NT2/D1 (cell line): ENCODE measurements around the gene CNBD2.
"Not testable (repeated sequence)": the region's sequence is repeated elsewhere in the genome, so short reads cannot be mapped to it uniquely, and the experiment has no call there.

Source experiments
- DNase-seq: peaks from one replicate; pipeline ENCODE4 v3.0.0-alpha.2; 2011; ENCODE audit warnings: low read depth, low spot score
- H3K27me3 ChIP-seq: 2 replicates; pipeline ENCODE4 v1.6.0; 2011; ENCODE audit warnings: mild to moderate bottlenecking; ENCODE audit not compliant: insufficient read length, insufficient read depth
- H3K36me3 ChIP-seq: 2 replicates; pipeline ENCODE4 v1.6.1; 2011; ENCODE audit warnings: mild to moderate bottlenecking, low read length, mixed read lengths; ENCODE audit not compliant: insufficient read depth, insufficient read length
- H3K4me1 ChIP-seq: 2 replicates; pipeline ENCODE4 v1.5.1; 2011; ENCODE audit not compliant: insufficient read depth, insufficient read length
- H3K4me3 ChIP-seq: 2 replicates; pipeline ENCODE4 v1.5.1; 2011; ENCODE audit warnings: low read depth; ENCODE audit not compliant: insufficient read length
- H3K9ac ChIP-seq: 2 replicates; pipeline ENCODE4 v1.6.0; 2011; ENCODE audit warnings: low read depth; ENCODE audit not compliant: insufficient read length
- H3K9me3 ChIP-seq: 2 replicates; pipeline ENCODE4 v1.5.1; 2011; ENCODE audit warnings: mild to moderate bottlenecking, low read length; ENCODE audit not compliant: insufficient read depth
- SUZ12 ChIP-seq: IDR thresholded peaks from 2 replicates; pipeline ENCODE4 v1.6.1; 2011; ENCODE audit not compliant: insufficient read length, insufficient read depth; ENCODE audit errors: extremely low read depth
- YY1 ChIP-seq: IDR thresholded peaks from 2 replicates; pipeline ENCODE4 v1.6.1; 2011; ENCODE audit not compliant: insufficient read length, insufficient read depth
- ZNF274 ChIP-seq: IDR thresholded peaks from 2 replicates; pipeline ENCODE4 v1.6.1; 2011; ENCODE audit warnings: mild to moderate bottlenecking, low read depth, low read length

Gene CNBD2

DNA sequence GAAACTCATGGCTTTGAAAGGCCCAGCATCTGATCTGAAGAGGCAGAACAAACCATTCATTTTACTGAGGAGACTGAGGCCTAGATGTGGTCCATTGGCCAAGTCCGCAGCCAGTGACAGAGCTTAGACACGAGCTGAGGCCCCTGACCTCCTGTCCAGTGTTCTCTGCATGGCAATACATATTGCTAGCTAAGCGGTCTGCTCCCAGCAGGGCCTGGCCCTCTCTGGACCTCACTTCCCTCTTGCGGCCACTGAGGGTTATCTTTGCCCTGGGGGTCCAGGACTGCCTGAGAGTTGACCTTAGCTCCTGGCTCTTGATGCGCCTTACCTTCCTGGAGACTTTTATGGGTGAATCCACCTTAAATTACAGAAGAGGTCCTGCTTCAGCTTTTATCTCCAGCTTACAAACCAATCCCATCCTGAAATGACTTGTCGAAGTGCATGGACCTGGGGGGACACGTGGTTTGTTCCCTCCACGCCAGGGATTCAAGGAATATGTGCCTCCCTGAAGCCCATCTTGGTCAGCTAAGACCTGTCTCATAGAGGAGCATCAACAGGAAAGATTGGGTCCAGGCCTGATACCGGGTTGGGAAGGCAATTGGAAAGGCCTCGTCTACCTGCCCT, 75.6 kb downstream of the CNBD2 start:
- Histone ChIP-seq H3K4me1 (no peaks in the 10 kb centered on the region), H3K4me3 (no peak overlapping the region), H3K36me3 (peaks cover 5% of the 10 kb centered on the region), H3K9me3 (no peaks in the 10 kb centered on the region), H3K27me3 (no peaks in the 10 kb centered on the region), H3K9ac (no peak overlapping the region)
- DNase-seq = no peak
- TF ChIP-seq ZNF274 (no peak), YY1 (no peak), SUZ12 (no peak)

DNA sequence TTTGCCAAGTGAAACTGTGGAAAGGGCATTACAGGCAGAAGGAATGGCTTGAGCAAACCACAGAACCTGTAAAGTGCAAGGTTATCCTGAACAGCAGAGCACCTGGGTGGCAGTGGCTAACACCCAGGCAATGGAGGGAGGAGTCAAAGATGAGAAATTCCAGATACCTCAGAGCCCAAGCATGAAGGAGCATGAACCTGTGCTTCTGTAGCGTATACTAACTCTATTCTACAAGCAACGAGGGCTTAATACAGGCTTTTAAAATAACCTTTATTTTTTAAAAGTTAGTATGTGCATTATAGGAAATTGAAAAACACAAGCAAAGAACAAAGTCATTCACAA, 77.0 kb downstream of the CNBD2 start:
- Histone ChIP-seq H3K27me3 (no peaks in the 10 kb centered on the region), H3K4me1 (no peaks in the 10 kb centered on the region), H3K36me3 (peaks cover 5% of the 10 kb centered on the region), H3K9me3 (no peaks in the 10 kb centered on the region), H3K4me3 (no peak overlapping the region), H3K9ac (no peak overlapping the region)
- no peak for DNase-seq
- TF ChIP-seq ZNF274 (no peak), SUZ12 (no peak), YY1 (no peak)

DNA sequence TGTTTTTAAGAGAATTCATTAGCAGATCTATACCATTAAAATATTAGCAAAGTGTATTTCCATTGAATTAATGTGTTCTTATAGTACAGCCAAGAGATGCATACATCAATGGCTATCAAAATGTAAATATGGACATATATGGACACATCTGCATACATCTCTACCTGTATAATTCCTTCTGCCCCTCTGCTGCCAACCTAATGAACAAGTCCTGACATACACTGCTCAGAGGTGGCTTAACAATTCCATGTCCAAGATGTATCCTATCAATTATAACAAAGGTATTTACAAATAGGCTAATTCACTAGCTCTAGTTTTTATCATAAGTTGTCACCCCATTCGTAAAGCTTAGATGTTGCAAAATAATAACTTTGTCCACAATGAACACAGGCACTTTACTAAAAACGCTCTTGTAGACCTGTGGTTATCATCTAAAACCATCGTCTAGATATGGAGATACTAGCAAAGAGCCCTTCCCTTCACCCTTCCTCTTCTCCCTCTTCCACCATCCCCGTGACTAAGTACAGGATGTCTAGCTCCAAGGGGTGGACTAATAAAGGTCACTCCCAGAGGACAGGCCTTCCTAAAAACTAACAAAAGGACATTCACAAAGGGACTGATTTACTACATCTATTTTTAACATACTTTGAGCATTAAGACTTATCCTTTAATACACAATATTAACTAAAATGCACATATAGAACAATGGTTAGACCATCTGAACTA, 77.8 kb downstream of the CNBD2 start:
- not testable (repeated sequence) for H3K9ac ChIP-seq, H3K4me3 ChIP-seq, H3K27me3 ChIP-seq, H3K9me3 ChIP-seq, DNase-seq, H3K36me3 ChIP-seq, H3K4me1 ChIP-seq

DNA sequence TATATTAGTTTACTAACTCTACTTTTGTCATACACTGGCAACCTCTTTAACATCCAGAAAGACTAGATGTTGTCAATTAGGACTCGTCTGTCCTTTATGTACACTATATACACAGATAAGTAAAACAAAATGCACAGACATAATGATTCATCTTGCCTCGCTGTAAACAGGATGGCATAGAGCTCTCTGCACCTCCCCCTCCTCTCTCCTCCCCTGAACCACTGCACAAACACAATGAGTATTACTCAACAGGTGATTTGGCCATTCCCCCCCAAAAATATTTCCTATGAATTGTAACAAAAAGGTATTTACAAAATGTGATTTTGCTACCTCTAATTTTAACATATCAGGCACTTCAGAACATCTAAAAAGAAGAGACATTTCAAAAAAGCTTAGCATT, 81.0 kb downstream of the CNBD2 start:
- peak overlapping the region; percentile 34 for H3K4me3 ChIP-seq
- H3K27me3 ChIP-seq, DNase-seq, H3K4me1 ChIP-seq, H3K9me3 ChIP-seq, H3K36me3 ChIP-seq: not testable (repeated sequence)
- peak overlapping the region; percentile 42 for H3K9ac ChIP-seq

DNA sequence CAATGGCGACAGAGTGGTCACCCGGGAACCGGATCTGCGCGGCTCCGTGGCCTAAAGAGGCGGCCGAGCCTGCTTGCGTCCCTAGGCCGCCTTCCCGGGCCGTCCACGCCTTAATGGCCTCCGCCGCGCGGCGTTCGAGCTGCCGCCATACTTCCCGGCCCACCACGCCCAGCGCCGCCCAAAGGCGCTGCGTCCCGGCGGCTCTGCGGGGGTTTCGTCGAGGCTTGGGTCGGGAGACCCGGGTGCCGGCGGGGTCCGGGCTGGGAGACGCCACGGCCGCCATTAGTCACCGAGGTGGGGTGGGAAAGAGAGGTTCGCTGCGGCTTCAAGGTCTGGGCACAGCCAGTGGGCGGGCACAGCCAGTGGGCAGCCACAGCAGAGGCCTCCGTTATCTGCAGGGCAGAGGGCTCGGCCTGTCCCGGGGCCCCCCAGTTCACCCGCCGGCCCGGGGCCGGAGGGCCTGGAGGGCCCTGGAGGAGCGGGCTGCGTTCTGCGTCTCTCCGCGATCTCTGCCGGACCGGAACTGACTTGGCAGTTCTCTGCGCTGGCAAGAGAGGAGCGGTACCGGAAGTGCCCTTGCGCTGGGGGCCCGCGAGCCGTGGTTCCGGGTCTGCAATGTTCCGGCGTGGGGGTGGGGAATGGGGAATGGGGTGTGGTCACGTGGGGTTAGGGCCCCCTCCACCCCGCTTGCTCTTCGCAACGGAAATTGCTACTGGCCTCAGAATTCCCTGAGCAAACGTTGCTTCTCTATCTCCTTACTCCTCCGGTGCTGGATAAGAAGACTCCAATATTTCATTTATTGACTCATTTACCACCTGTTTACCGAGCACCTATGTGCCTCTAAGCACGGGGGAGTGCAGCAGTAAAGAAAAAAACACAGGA, 82.3 kb downstream of the CNBD2 start:
- peak; percentile 84 for DNase-seq
- H3K9me3 ChIP-seq = no peaks in the 10 kb centered on the region
- peaks cover 5% of the 10 kb centered on the region for H3K36me3 ChIP-seq
- TF ChIP-seq YY1 = no peak
- no peak for TF ChIP-seq SUZ12
- TF ChIP-seq ZNF274 = no peak
- H3K4me3 ChIP-seq = peak overlapping the region; percentile 97
- no peaks in the 10 kb centered on the region for H3K27me3 ChIP-seq
- H3K4me1 ChIP-seq = peaks cover 3% of the 10 kb centered on the region
- H3K9ac ChIP-seq = peak overlapping the region; percentile 97

DNA sequence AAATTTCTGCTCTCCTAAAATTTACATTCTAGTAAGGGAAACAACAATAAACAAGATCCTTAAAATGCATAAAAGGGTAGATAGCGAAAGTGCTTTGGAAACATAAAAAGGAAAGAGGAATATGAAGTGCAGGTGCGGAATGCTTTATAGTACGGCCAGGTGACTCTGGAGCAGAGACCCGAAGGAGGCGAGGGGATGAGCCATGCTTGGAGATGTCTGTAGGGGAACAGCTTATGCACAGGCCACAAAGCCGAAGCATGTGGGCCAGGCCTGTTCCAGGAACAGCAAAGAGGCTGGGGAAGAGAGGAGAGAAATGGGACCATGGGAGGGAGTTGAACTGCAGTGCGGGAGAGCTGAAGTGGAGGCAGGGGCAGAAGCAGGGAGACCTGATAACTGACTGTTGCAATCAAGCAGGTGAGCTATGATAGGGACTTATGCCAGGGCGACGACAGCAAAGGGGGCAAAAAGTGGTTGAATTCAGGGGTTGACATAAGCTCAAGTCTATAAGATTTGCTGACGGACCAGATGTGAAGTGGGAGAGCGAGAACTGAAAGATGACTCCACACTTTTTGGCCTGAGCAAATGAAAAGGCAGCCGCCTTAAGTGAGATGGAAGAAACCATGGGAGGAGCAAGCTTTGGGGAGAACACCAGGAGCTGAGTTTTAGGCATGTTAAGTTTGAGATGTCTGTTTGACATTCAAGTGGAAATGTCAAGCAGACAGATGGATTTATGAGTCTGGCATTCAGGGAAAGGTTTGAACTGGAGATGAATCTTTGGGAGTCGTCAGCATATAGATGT, 83.1 kb downstream of the CNBD2 start:
- Histone ChIP-seq H3K9me3 (no peaks in the 10 kb centered on the region), H3K4me1 (peaks cover 3% of the 10 kb centered on the region), H3K27me3 (no peaks in the 10 kb centered on the region), H3K4me3 (peak overlapping the region; percentile 97), H3K9ac (peak overlapping the region; percentile 22), H3K36me3 (peaks cover 5% of the 10 kb centered on the region)
- TF ChIP-seq ZNF274 = no peak
- TF ChIP-seq SUZ12 = no peak
- no peak for TF ChIP-seq YY1
- no peak for DNase-seq

DNA sequence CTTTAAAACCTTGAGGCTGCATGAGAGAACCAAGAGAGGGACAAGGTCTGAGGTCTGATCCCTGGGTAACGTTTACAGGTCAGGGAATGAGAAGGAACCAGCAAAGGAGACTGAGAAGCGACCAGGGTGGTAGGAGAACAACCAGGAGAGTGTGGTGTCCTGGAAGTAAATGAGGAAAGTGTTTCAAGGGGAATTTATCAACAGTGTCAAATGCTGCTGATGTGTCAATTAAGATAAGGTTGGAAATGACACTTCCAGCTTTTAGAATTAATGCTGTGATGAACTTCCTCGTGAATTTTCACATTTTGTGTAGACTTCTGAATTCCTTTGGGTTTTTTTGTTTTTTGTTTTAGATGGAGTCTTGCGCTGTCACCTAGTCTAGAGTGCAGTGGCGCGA, 83.7 kb downstream of the CNBD2 start:
- H3K4me1 ChIP-seq = peaks cover 3% of the 10 kb centered on the region
- DNase-seq = no peak
- TF ChIP-seq ZNF274 (no peak), YY1 (no peak), SUZ12 (no peak)

DNA sequence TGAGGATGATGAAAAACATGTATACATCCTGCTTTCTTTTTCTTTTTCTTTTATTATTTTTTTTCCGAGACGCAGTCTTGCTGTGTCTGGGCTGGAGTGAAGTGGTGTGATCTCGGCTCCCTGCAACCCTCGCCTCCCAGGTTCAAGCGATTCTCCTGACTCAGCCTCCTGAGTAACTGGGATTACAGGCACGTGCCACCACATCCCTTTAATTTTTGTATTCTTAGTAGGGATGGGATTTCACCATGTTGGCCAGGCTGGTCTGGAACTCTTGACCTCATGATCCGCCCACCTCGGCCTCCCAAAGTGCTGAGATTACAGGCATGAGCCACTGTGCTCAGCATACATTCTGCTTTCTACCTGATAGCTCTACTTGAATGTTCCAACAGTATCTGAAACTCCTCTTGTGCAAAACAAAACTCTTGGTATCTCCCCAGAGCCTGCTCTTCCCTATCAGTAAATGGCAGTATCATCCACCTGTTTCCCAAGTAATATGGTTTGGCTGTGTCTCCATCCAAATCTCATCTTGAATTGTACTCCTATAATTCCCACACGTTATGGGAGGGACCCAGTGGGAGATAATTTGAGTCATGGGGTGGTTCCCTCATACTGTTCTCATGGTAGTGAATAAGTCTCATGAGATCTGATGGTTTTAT, 85.6 kb downstream of the CNBD2 start:
- H3K9ac ChIP-seq, H3K36me3 ChIP-seq, H3K4me3 ChIP-seq, DNase-seq, H3K27me3 ChIP-seq, H3K9me3 ChIP-seq, H3K4me1 ChIP-seq: not testable (repeated sequence)

More for the DNA sequence above, 83.7 kb downstream of the CNBD2 start:
- peaks cover 5% of the 10 kb centered on the region for H3K36me3 ChIP-seq
- H3K9me3 ChIP-seq = no peaks in the 10 kb centered on the region
- no peak overlapping the region for H3K9ac ChIP-seq
- no peaks in the 10 kb centered on the region for H3K27me3 ChIP-seq
- H3K4me3 ChIP-seq = no peak overlapping the region
